T-helper 17 cell (primary cell): ENCODE results near the gene LHFPL2. TPM values are rescaled to one million over a fixed set of nuclear protein-coding genes. Genes with fewer than 3 reads are reported as not detected.

Experiments used
- ATAC-seq: fragments of 150-1000 bp; cut with Tn5 transposase; 2 replicates; pipeline ENCODE4 v1.10.0; 2021; ENCODE audit warnings: mild to moderate bottlenecking, moderate library complexity
- DNase-seq, 3 donors: peaks; one replicate each; pipeline versions ENCODE4 v3.0.0 to v3.0.0-alpha.2; 2020 to 2021
- H3K9me3 ChIP-seq: one replicate; pipeline ENCODE4 v1.7.0; 2013; ENCODE audit warnings: low read length, mild to moderate bottlenecking; ENCODE audit not compliant: control insufficient read depth, poor library complexity, severe bottlenecking
- H3K27ac Mint-ChIP-seq: one replicate; pipeline ENCODE4 v1.8.0; 2022; ENCODE audit warnings: mild to moderate bottlenecking, moderate library complexity, mixed read lengths
- H3K27me3 Mint-ChIP-seq: one replicate; pipeline ENCODE4 v1.8.0; 2022; ENCODE audit warnings: mixed read lengths
- H3K36me3 Mint-ChIP-seq: one replicate; pipeline ENCODE4 v1.8.0; 2022; ENCODE audit warnings: low read depth, mixed read lengths
- H3K4me1 Mint-ChIP-seq: one replicate; pipeline ENCODE4 v1.8.0; 2022; ENCODE audit warnings: mild to moderate bottlenecking, mixed read lengths
- H3K4me3 Mint-ChIP-seq: one replicate; pipeline ENCODE4 v1.8.0; 2022; ENCODE audit warnings: mild to moderate bottlenecking, moderate library complexity, mixed read lengths
- total RNA-seq, 4 donors: library from RNA in 2 of 4; stranded (reverse) in 2 of 4; gene quantifications; one replicate each; pipeline ENCODE4 v1.2.3 and lab custom pipeline; 2022 to 2026

LHFPL2 gene
- total RNA-seq, 2 donors from 2014 or later: 1.3 to 4.3 TPM

DNA sequence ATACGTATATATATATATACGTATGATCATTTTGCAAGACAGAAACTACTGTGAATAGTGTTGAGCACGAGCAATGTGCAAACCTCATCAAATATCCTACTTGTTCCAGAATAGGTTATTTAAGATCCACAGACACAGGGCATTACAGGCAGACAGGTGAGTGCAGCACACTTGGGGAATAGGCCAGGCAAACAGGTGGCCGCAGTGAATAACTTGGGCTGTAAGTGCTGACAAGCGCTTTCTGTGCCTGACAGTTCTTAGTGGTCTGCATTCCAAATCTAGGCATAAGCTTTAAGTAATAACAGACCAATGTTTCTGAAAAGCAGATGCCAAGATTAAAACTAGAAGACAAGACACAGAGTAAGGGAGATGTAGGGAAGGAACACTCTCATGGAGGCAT is 77.9 kb downstream of the LHFPL2 start:
- H3K4me1 Mint-ChIP-seq: no peaks in the 10 kb centered on the region
- no peaks in the 10 kb centered on the region for H3K36me3 Mint-ChIP-seq
- no peak overlapping the region for H3K27ac Mint-ChIP-seq
- no peaks in the 10 kb centered on the region for H3K9me3 ChIP-seq
- ATAC-seq (no peak), DNase-seq (no peak)
- H3K27me3 Mint-ChIP-seq: peaks cover 16% of the 10 kb centered on the region
- no peak overlapping the region for H3K4me3 Mint-ChIP-seq

DNA sequence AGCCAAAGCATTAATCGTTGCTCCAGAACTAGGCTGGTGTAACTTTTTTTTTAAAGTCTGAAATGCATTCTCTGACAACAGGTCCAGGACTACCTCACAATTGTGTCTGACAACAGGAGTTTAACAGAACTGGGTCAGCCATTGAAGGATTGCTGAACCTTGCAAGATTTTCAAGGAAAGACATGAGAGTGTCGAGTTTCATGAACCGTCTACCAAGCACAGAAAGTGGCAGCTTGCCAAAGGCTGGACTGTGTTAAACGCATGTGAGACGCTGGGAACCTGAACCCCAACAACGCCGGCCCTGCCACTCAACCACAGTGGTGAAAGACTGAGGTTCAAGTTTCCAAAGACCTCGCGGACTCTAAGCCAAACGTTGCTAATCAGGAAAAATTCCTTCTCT is 79.1 kb downstream of the LHFPL2 start:
- H3K27me3 Mint-ChIP-seq: peaks cover 16% of the 10 kb centered on the region
- H3K9me3 ChIP-seq: no peaks in the 10 kb centered on the region
- no peaks in the 10 kb centered on the region for H3K4me1 Mint-ChIP-seq
- no peak overlapping the region for H3K27ac Mint-ChIP-seq
- no peak for DNase-seq
- no peak for ATAC-seq
- H3K36me3 Mint-ChIP-seq: no peaks in the 10 kb centered on the region
- H3K4me3 Mint-ChIP-seq: no peak overlapping the region

DNA sequence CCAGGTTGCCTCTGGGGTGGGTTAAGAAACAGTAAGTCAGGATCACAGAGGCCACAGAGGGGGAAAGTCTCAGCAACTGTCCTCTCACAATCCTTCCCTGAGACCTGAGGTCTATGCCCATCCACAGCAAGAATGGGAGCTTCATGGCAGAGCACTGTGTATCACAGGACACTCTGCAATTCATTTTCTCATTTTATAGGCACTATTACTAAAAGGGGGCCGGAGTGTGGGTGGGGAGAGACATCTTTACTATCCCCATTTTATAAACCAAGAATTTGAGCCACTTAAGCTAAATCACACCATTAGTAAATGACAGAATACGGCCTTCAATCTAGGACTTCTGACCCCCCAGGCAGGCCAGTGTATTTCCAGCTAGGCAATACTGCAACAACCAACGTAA is 79.9 kb downstream of the LHFPL2 start:
- H3K4me3 Mint-ChIP-seq: no peak overlapping the region
- no peaks in the 10 kb centered on the region for H3K4me1 Mint-ChIP-seq
- H3K36me3 Mint-ChIP-seq: no peaks in the 10 kb centered on the region

DNA sequence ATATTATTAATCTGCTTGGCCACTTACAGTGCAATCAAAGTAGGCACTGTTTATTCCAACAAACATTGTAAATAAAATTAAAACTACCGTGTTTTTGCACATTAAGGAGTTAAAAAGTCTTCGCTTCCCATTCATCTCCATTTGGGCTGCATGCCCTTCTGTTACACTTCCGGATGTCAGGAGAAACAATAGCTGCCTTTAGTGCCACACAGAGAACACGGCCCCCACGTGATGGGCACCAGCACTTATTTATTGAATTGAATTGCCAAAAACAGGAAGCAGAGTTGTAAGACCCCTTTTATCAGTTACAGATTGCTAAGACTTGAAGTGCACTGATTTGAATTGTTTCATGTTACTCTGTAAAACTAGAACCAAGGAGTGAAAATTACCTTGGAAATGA is 80.4 kb downstream of the LHFPL2 start:
- peaks cover 16% of the 10 kb centered on the region for H3K27me3 Mint-ChIP-seq
- ATAC-seq: no peak
- DNase-seq: no peak
- H3K4me3 Mint-ChIP-seq: no peak overlapping the region
- H3K9me3 ChIP-seq: no peaks in the 10 kb centered on the region
- H3K27ac Mint-ChIP-seq: no peak overlapping the region
- H3K36me3 Mint-ChIP-seq: no peaks in the 10 kb centered on the region
- no peaks in the 10 kb centered on the region for H3K4me1 Mint-ChIP-seq

More for the DNA sequence above, 79.9 kb downstream of the LHFPL2 start:
- H3K27me3 Mint-ChIP-seq: peaks cover 16% of the 10 kb centered on the region
- ATAC-seq: no peak
- H3K9me3 ChIP-seq: no peaks in the 10 kb centered on the region
- DNase-seq: no peak
- no peak overlapping the region for H3K27ac Mint-ChIP-seq

DNA sequence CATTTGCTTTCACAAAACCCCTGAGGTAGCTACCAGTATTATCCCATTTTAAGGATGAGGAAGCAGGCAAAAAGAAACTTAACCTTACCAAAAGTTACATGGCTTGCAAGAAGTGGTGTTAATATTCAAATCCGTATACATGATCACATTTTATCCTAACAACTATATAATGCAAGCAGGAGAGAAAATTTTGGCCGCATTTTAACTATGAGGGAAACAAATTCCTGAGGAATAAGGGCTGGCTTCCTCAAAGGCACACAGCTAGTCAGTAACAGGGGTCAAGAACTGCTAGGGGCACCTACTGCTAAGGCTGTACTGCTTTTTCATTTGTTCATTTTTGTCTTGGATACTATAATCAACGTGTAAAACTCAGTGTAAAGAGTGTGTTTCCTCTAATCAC is 81.0 kb downstream of the LHFPL2 start:
- Mint-ChIP-seq H3K4me3 (no peak overlapping the region), H3K27me3 (peaks cover 16% of the 10 kb centered on the region), H3K36me3 (no peaks in the 10 kb centered on the region), H3K4me1 (no peaks in the 10 kb centered on the region), H3K27ac (no peak overlapping the region)
- no peak for ATAC-seq
- DNase-seq: no peak
- no peaks in the 10 kb centered on the region for H3K9me3 ChIP-seq

DNA sequence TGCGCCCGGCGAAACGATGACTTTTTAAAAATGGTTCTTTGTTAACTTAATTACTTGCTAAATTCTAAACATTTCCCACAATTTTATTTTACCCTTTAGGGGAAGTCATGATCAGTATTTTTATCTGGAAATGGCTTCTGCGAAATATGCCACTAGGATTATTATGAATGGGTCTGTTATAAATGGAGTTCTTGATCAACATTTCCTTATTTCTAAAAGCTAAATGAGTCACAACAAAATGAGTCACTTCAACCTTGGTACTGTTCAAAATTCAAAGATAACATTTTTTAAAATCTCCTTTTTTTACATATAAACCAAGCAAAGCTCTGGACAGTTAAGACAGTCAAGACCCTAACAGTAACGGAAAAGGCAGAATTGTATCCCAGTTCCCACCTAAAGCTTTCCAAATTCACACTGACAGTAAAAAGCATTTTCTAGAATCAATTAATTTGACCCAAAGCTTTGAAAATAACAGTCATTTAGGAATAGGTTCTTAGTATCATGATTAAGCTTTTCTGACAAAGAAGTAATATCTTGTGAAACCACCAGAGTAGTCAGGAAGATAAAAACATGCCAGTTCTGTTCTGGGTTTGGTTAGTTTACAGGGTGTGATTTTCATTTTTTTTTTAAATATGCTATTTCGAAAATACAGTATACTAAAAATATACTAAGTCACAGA is 81.7 kb downstream of the LHFPL2 start:
- ATAC-seq (no peak), DNase-seq (no peak)
- H3K9me3 ChIP-seq: no peaks in the 10 kb centered on the region
- Mint-ChIP-seq H3K4me3 (no peak overlapping the region), H3K4me1 (no peaks in the 10 kb centered on the region), H3K27ac (no peak overlapping the region), H3K27me3 (peaks cover 21% of the 10 kb centered on the region), H3K36me3 (no peaks in the 10 kb centered on the region)

DNA sequence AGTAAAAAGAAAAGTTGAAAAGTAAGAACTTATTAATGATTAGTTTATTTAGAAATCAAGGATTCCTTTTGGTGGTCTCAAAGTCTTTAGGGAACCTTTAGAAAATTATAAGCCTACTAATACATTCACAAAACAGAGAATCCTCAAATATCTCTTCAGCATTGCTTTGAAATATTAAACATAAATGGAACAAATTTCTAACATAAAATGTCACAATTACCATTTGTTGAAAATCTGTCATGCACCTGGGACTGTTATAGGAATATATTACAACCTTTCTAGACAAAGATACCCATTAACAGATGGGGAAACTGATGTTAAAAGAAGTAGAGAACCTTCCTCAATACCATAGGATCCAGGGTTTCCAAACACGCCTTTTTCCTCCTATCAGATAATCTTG is 83.2 kb downstream of the LHFPL2 start:
- Mint-ChIP-seq H3K27me3 (peaks cover 24% of the 10 kb centered on the region), H3K4me3 (no peak overlapping the region), H3K27ac (no peak overlapping the region), H3K36me3 (no peaks in the 10 kb centered on the region), H3K4me1 (no peaks in the 10 kb centered on the region)
- ATAC-seq: no peak
- H3K9me3 ChIP-seq: no peaks in the 10 kb centered on the region
- DNase-seq: no peak

DNA sequence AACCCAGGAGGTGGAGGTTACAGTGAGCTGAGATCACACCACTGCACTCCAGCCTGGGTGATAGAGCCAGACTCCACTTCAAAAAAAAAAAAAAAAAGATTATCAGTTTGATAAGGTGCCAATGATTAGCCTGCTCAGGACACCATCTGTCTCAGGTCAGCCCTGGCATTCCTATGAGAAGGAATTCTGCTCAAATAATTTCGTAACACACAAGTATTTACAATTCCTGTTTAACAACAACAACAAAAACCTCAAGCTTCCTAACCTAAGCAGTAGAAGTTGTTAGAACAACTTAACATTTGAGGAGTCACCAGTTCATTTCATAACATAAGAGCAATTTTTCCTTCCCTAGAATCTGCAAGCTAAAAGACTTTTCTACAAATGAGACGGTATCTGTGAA is 85.0 kb downstream of the LHFPL2 start:
- H3K36me3 Mint-ChIP-seq: peaks cover 2% of the 10 kb centered on the region
- no peak overlapping the region for H3K4me3 Mint-ChIP-seq
- H3K27ac Mint-ChIP-seq: no peak overlapping the region
- ATAC-seq: no peak
- H3K9me3 ChIP-seq: no peaks in the 10 kb centered on the region
- no peak for DNase-seq
- no peaks in the 10 kb centered on the region for H3K4me1 Mint-ChIP-seq
- H3K27me3 Mint-ChIP-seq: peaks cover 23% of the 10 kb centered on the region

DNA sequence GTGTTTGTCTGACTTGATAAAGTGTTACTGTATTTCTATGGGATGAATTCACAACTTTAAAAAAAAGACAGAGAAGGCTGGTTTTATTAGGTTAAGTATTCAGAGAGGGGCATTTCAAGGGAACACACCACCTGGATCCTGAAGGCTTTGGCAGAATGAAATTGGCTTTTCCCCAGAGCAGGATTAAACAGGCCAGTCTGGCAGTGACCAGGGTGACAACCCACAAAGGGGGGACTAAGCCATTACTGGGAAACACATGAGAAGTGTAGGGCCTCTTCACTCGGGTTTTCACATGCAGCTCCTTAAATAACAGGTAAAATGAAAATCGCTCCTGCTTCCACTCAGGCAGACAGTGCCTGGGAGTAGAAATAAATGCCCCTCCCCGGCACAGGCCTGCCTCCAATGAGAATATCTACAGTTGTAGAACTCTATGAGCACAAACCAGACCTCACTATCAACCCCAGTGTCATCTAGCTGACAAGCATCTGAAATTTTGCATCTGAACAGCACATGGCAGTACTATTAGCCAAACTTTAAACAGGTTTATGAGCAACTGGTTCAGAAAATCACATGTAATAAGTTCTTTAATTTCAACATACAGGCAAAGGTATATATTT is 85.8 kb downstream of the LHFPL2 start:
- DNase-seq (no peak), ATAC-seq (no peak)
- peaks cover 27% of the 10 kb centered on the region for H3K27me3 Mint-ChIP-seq
- no peak overlapping the region for H3K27ac Mint-ChIP-seq
- H3K4me3 Mint-ChIP-seq: no peak overlapping the region
- H3K4me1 Mint-ChIP-seq: no peaks in the 10 kb centered on the region
- peaks cover 2% of the 10 kb centered on the region for H3K36me3 Mint-ChIP-seq
- no peaks in the 10 kb centered on the region for H3K9me3 ChIP-seq

DNA sequence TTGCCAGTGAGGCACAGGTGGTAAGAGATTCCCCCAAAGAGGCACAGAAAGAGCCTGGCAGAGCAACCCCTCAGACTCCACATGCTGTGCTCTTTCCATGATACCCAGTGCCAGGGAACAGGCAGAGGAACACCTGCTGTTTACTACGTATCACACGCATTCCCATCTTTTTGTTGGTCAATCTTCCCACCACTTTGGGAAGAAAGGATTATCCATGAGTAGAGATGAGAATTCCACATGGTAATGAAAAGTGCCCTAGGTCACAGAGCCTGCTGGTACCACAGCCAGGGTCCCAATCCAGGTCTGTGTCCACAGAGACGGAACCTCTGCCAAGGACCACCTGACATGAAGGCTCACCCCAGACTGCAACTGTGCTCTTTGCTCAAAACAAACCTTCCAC is 86.6 kb downstream of the LHFPL2 start:
- no peak for DNase-seq
- Mint-ChIP-seq H3K27ac (no peak overlapping the region), H3K36me3 (peaks cover 2% of the 10 kb centered on the region), H3K27me3 (peaks cover 27% of the 10 kb centered on the region), H3K4me1 (no peaks in the 10 kb centered on the region), H3K4me3 (no peak overlapping the region)
- no peaks in the 10 kb centered on the region for H3K9me3 ChIP-seq
- no peak for ATAC-seq

DNA sequence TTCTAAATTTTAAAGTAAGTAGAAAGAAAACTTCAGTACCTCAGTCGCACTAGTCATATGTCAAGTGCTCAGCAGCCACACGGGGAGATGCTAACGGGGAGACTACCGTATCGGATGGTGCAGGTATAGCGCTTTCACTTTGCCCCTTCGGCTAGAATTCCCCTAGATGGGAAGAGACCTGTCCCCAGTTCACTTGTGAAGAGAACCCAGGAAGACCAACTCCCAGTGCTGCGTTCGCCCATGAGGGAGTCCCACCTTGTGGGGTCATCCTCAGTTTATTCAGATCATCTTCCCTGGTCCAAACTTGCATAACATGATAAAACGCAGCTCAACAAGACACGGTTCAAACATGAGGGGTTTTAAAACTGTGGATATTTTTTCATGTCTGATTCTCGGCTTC is 87.3 kb downstream of the LHFPL2 start:
- DNase-seq: no peak
- ATAC-seq: no peak
- no peak overlapping the region for H3K27ac Mint-ChIP-seq

DNA sequence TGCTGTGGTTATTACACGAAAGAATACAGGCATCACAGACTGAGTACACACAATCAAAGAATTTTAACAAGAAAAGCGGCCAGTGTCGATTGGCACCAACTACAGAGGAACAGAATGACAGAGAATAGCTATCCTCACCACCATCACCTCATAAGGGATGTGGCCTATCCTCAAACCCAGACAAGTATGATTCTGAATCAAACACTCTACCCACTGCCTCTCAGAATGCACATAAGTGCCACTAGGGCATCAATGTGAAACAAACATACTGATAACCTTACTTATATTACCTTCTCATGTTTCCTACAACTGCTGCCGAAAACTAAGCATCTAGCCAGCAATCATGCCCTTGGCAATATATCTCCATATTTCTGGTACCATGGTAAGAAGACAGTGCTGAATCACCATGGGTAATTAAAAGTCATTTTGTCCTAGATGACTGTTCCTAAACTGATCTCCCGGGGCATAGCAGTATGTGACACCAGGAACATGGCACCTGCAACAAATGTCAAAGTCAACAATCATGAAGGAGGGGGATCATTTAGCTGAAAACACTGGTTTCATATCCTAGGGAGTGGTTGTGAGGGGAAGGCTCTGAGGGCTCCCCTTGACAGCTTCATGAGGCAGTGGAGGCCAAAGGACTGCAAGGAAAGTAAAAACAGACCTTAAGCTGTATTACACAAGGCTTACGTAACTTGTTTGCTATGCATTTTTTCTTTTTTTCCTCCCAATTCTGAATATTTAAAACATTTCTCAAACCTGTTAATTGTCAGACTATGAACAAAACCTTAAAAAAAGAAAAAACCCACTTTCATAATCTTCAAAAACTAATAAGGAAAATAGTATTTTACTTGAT is 88.3 kb downstream of the LHFPL2 start:
- H3K9me3 ChIP-seq: no peaks in the 10 kb centered on the region
- Mint-ChIP-seq H3K4me3 (no peak overlapping the region), H3K36me3 (peaks cover 2% of the 10 kb centered on the region), H3K27me3 (peaks cover 36% of the 10 kb centered on the region), H3K4me1 (no peaks in the 10 kb centered on the region), H3K27ac (no peak overlapping the region)
- ATAC-seq (no peak), DNase-seq (no peak)

More for the DNA sequence above, 87.3 kb downstream of the LHFPL2 start:
- Mint-ChIP-seq H3K36me3 (peaks cover 2% of the 10 kb centered on the region), H3K4me3 (no peak overlapping the region), H3K4me1 (no peaks in the 10 kb centered on the region), H3K27me3 (peaks cover 27% of the 10 kb centered on the region)
- H3K9me3 ChIP-seq: no peaks in the 10 kb centered on the region

DNA sequence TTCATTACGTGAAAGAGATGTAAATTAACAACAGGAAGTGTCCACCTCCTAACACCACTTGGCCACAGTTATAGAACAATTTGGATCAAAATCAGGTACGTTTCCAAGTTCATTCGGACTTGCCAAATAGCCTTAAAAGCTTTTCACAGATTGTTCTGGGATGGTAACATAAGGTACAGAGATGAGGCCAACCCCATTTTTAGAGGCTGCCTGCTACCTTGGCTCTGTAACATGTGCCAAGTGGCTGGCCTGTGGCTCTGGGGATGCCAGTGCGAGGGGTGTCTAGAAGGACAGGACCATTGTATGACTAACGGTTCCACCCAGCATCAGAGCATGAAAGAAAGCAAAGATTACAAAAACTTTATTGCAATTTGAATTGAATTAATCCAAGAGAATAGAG is 91.0 kb downstream of the LHFPL2 start:
- ATAC-seq (no peak), DNase-seq (no peak)
- no peaks in the 10 kb centered on the region for H3K4me1 Mint-ChIP-seq
- no peaks in the 10 kb centered on the region for H3K9me3 ChIP-seq
- no peak overlapping the region for H3K4me3 Mint-ChIP-seq
- H3K27ac Mint-ChIP-seq: no peak overlapping the region
- peaks cover 51% of the 10 kb centered on the region for H3K27me3 Mint-ChIP-seq
- H3K36me3 Mint-ChIP-seq: peaks cover 2% of the 10 kb centered on the region
